ENCODE measurements around the gene NEDD4L.

- TF ChIP-seq CTCF (IDR thresholded peaks at IDR 0.05) = no peak
- TF ChIP-seq REST (IDR thresholded peaks at IDR 0.05; ENCODE audit: insufficient read depth in 1 of 2, low read depth in 2 of 2, low read length in 1 of 2) = no peak
- TF ChIP-seq POLR2AphosphoS5 (IDR thresholded peaks at IDR 0.05; ENCODE audit: low read depth, low read length) = no peak
- TF ChIP-seq SIN3A (IDR thresholded peaks at IDR 0.05; ENCODE audit: borderline replicate concordance, insufficient read depth, low read depth, low read length) = no peak
These were observed 319.9 kb downstream of the NEDD4L start for GRCh38 chr18:58363767-58364540.
